Measurements from ENCODE around the gene MMGT1.
"Not testable (repeated sequence)": the region's sequence is repeated elsewhere in the genome, so short reads cannot be mapped to it uniquely, and the experiment has no call there.

Gene MMGT1

DNA sequence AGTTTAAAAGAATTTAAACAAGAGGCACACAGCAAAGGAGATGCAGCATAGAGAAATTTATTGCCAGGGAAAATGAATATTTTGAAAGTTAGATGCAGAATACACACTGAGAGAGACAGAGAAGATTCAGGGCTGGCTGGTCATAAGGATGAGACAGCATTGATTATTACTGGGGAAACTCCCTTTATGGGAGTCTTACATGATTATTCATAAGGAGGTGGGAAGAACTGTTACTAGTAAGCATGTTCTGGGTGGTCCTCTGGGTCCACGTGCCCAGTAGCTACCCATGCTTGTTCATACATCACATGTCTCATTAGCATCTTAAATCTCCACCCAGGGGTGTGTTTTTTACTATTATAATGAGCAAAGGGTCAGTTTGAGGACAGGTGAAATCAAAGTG lies 53.3 kb downstream of the MMGT1 start:
- DNase-seq: not testable (repeated sequence)

GRCh38 chrX:135914404-135914803 lies 59.4 kb downstream of the MMGT1 start:
- no peak for DNase-seq

Measured in DMS79 treated with DMSO at 0.1 percent for 48 hours (cell line).